AG09309 (cell line): ENCODE measurements around the gene PPARGC1A.

Experiments used
- DNase-seq: peaks from one replicate; pipeline ENCODE4 v3.0.0-alpha.2; 2010; ENCODE audit warnings: low read depth
- H3K4me3 ChIP-seq: 2 replicates; pipeline ENCODE4 v1.5.1; 2011; ENCODE audit warnings: mild to moderate bottlenecking, low read depth, low read length, moderate library complexity; ENCODE audit not compliant: control insufficient read depth
- CTCF ChIP-seq: IDR thresholded peaks from 2 replicates; pipeline ENCODE4 v1.5.1; 2011; ENCODE audit warnings: mild to moderate bottlenecking, low read depth, low read length, inconsistent platforms; ENCODE audit not compliant: insufficient read depth, control insufficient read depth; ENCODE audit errors: missing control alignments

Gene PPARGC1A

GRCh38 chr4:23838131-23838530 is 51.7 kb downstream of the PPARGC1A start:
- no peak for TF ChIP-seq CTCF
- no peak overlapping the region for H3K4me3 ChIP-seq

DNA sequence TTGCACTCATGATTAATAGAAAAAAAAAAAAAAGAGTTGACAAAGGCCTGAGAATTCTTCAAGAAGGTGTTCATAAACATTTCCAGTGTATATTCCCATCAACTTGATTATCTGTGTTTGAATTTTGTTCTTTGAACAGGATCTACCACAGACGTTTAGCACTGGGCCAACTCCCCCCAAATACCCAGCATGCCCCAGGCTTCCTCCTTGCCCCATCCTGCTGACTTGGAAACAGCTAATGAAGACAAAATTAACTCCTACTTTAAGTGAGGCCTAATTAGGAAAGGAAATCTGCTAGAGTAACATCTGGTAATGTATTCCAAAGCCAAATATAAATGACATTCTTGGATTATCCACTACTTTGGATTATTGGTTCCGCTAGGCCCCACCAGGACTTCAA is 52.5 kb downstream of the PPARGC1A start:
- no peak for TF ChIP-seq CTCF
- DNase-seq, result no peak
- no peak overlapping the region for H3K4me3 ChIP-seq

More at GRCh38 chr4:23838131-23838530, 51.7 kb downstream of the PPARGC1A start:
- DNase-seq, result no peak

GRCh38 chr4:23835774-23836478 is 53.9 kb downstream of the PPARGC1A start:
- TF ChIP-seq CTCF, result no peak
- no peak for DNase-seq
- no peak overlapping the region for H3K4me3 ChIP-seq

GRCh38 chr4:23828779-23829178 is 61.1 kb downstream of the PPARGC1A start:
- no peak for DNase-seq
- TF ChIP-seq CTCF, result no peak
- H3K4me3 ChIP-seq, result no peak overlapping the region

GRCh38 chr4:23828020-23828715 is 61.7 kb downstream of the PPARGC1A start:
- no peak overlapping the region for H3K4me3 ChIP-seq
- no peak for DNase-seq
- TF ChIP-seq CTCF, result no peak

DNA sequence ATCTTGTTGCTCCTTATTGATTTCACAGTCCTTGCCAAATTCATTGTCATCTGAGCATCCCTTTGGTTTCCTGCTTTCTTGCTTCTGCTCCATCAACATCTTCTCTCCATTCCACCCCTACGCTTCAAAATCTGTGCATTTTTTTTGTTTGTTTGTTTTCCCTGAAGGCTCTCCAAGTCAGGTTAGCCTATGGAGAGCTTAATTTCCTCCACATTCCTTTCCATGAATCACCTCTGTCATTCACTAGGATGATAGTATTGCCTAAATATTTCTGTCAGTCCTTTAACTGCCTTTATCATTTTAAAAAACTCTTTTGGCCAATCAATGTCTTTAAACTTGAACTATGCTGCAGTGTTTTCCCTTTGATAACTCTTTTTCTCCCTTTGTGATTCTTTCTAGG is 67.7 kb downstream of the PPARGC1A start:
- no peak for DNase-seq
- H3K4me3 ChIP-seq, result no peak overlapping the region
- TF ChIP-seq CTCF, result no peak
